ENCODE data around the gene NCSTN.

NCSTN gene

GRCh38 chr1:160360227-160360695 lies 17.1 kb downstream of the NCSTN start:
- no peaks in the 10 kb centered on the region for H3K4me1 Mint-ChIP-seq
- no peaks in the 10 kb centered on the region for H3K27me3 Mint-ChIP-seq
- no peaks in the 10 kb centered on the region for H3K9me3 Mint-ChIP-seq
- H3K36me3 Mint-ChIP-seq (ENCODE audit: low read depth), result peaks cover 37% of the 10 kb centered on the region
- DNase-seq, result no peak
- no peak for ATAC-seq
- no peak overlapping the region for H3K4me3 Mint-ChIP-seq
- no peak overlapping the region for H3K27ac Mint-ChIP-seq

- H3K4me1 Mint-ChIP-seq, result no peaks in the 10 kb centered on the region
- DNase-seq (no peak), ATAC-seq (no peak)
- H3K27me3 Mint-ChIP-seq, result no peaks in the 10 kb centered on the region
- H3K27ac Mint-ChIP-seq, result no peak overlapping the region
- no peak overlapping the region for H3K4me3 Mint-ChIP-seq
- H3K36me3 Mint-ChIP-seq (ENCODE audit: low read depth), result peaks cover 31% of the 10 kb centered on the region
- no peaks in the 10 kb centered on the region for H3K9me3 Mint-ChIP-seq
These were observed 18.0 kb downstream of the NCSTN start for GRCh38 chr1:160361199-160361598.

- no peaks in the 10 kb centered on the region for H3K27me3 Mint-ChIP-seq
- H3K36me3 Mint-ChIP-seq (ENCODE audit: low read depth), result peaks cover 25% of the 10 kb centered on the region
- no peak overlapping the region for H3K4me3 Mint-ChIP-seq
- no peak for DNase-seq
- no peak for ATAC-seq
- H3K27ac Mint-ChIP-seq, result no peak overlapping the region
- no peaks in the 10 kb centered on the region for H3K4me1 Mint-ChIP-seq
- no peaks in the 10 kb centered on the region for H3K9me3 Mint-ChIP-seq
These were observed 18.6 kb downstream of the NCSTN start for GRCh38 chr1:160361814-160362167.

GRCh38 chr1:160362168-160362957 lies 19.2 kb downstream of the NCSTN start:
- H3K9me3 Mint-ChIP-seq, result no peaks in the 10 kb centered on the region
- H3K27ac Mint-ChIP-seq, result peak overlapping the region; percentile 66
- H3K4me3 Mint-ChIP-seq, result no peak overlapping the region
- H3K36me3 Mint-ChIP-seq (ENCODE audit: low read depth), result peaks cover 20% of the 10 kb centered on the region
- H3K27me3 Mint-ChIP-seq, result no peaks in the 10 kb centered on the region
- no peaks in the 10 kb centered on the region for H3K4me1 Mint-ChIP-seq
- DNase-seq, result no peak
- no peak for ATAC-seq

- no peak overlapping the region for H3K4me3 Mint-ChIP-seq
- H3K27me3 Mint-ChIP-seq, result no peaks in the 10 kb centered on the region
- H3K27ac Mint-ChIP-seq, result peak overlapping the region; percentile 66
- H3K36me3 Mint-ChIP-seq (ENCODE audit: low read depth), result peaks cover 19% of the 10 kb centered on the region
- DNase-seq (no peak), ATAC-seq (no peak)
- H3K4me1 Mint-ChIP-seq, result no peaks in the 10 kb centered on the region
- no peaks in the 10 kb centered on the region for H3K9me3 Mint-ChIP-seq
These were observed 19.8 kb downstream of the NCSTN start for GRCh38 chr1:160363010-160363409.

GRCh38 chr1:160363951-160364735 lies 21.0 kb downstream of the NCSTN start:
- Mint-ChIP-seq H3K27me3 (no peaks in the 10 kb centered on the region), H3K27ac (no peak overlapping the region), H3K9me3 (no peaks in the 10 kb centered on the region), H3K4me3 (no peak overlapping the region), H3K36me3 (ENCODE audit: low read depth) (peaks cover 11% of the 10 kb centered on the region), H3K4me1 (no peaks in the 10 kb centered on the region)
- ATAC-seq, result no peak
- no peak for DNase-seq

- no peak for DNase-seq
- Mint-ChIP-seq H3K4me1 (no peaks in the 10 kb centered on the region), H3K9me3 (no peaks in the 10 kb centered on the region), H3K36me3 (ENCODE audit: low read depth) (peaks cover 6% of the 10 kb centered on the region), H3K27me3 (no peaks in the 10 kb centered on the region), H3K4me3 (no peak overlapping the region), H3K27ac (no peak overlapping the region)
- no peak for ATAC-seq
These were observed 22.1 kb downstream of the NCSTN start for GRCh38 chr1:160365325-160365724.

- H3K4me1 Mint-ChIP-seq, result no peaks in the 10 kb centered on the region
- H3K4me3 Mint-ChIP-seq, result no peak within 1 kb of the TSS
- H3K36me3 Mint-ChIP-seq (ENCODE audit: low read depth), result no peaks in the 10 kb centered on the region
- DNase-seq, result no peak
- peak within 1 kb of the TSS; percentile 25 for H3K27ac Mint-ChIP-seq
- ATAC-seq, result no peak
- no peaks in the 10 kb centered on the region for H3K9me3 Mint-ChIP-seq
- no peaks in the 10 kb centered on the region for H3K27me3 Mint-ChIP-seq
These were observed 23.7 kb downstream of the NCSTN start, which contains the start of gene NHLH1 for GRCh38 chr1:160366731-160367515. Gene NHLH1 (plus strand): TSS chr1:160367071. CDS start chr1:160370732, 3,661 bp downstream.

GRCh38 chr1:160367516-160367900 lies 24.3 kb downstream of the NCSTN start:
- H3K4me3 Mint-ChIP-seq, result no peak overlapping the region

GRCh38 chr1:160367934-160368923 lies 25.0 kb downstream of the NCSTN start:
- no peaks in the 10 kb centered on the region for H3K27me3 Mint-ChIP-seq
- no peaks in the 10 kb centered on the region for H3K9me3 Mint-ChIP-seq
- H3K4me3 Mint-ChIP-seq, result no peak overlapping the region
- DNase-seq, result no peak
- no peak for ATAC-seq
- H3K27ac Mint-ChIP-seq, result no peak overlapping the region
- no peaks in the 10 kb centered on the region for H3K36me3 Mint-ChIP-seq (ENCODE audit: low read depth)
- H3K4me1 Mint-ChIP-seq, result no peaks in the 10 kb centered on the region

More at GRCh38 chr1:160367516-160367900, 24.3 kb downstream of the NCSTN start:
- Mint-ChIP-seq H3K27me3 (no peaks in the 10 kb centered on the region), H3K36me3 (ENCODE audit: low read depth) (no peaks in the 10 kb centered on the region), H3K4me1 (no peaks in the 10 kb centered on the region), H3K9me3 (no peaks in the 10 kb centered on the region), H3K27ac (no peak overlapping the region)
- DNase-seq (no peak), ATAC-seq (no peak)

GRCh38 chr1:160369087-160369486 lies 25.9 kb downstream of the NCSTN start:
- ATAC-seq (no peak), DNase-seq (no peak)
- Mint-ChIP-seq H3K36me3 (ENCODE audit: low read depth) (no peaks in the 10 kb centered on the region), H3K9me3 (no peaks in the 10 kb centered on the region), H3K27me3 (no peaks in the 10 kb centered on the region), H3K4me3 (no peak overlapping the region), H3K4me1 (no peaks in the 10 kb centered on the region), H3K27ac (no peak overlapping the region)

GRCh38 chr1:160370561-160371345 lies 27.6 kb downstream of the NCSTN start:
- no peak for ATAC-seq
- Mint-ChIP-seq H3K4me1 (peaks cover 5% of the 10 kb centered on the region), H3K9me3 (no peaks in the 10 kb centered on the region), H3K4me3 (no peak overlapping the region), H3K27me3 (no peaks in the 10 kb centered on the region), H3K36me3 (ENCODE audit: low read depth) (no peaks in the 10 kb centered on the region), H3K27ac (no peak overlapping the region)
- no peak for DNase-seq

GRCh38 chr1:160371346-160371631 lies 28.1 kb downstream of the NCSTN start:
- Mint-ChIP-seq H3K27me3 (no peaks in the 10 kb centered on the region), H3K4me1 (peaks cover 10% of the 10 kb centered on the region), H3K36me3 (ENCODE audit: low read depth) (no peaks in the 10 kb centered on the region), H3K4me3 (no peak overlapping the region), H3K27ac (no peak overlapping the region), H3K9me3 (no peaks in the 10 kb centered on the region)
- no peak for DNase-seq
- no peak for ATAC-seq

All from activated naive CD8-positive, alpha-beta T cell treated with anti-CD3 and anti-CD28 coated beads, Interleukin-2, amount 50 U/mL, for 24 hours (primary cell).